ENCODE measurements around the gene MYO10. TPM values are rescaled to one million over a fixed set of nuclear protein-coding genes. Genes with fewer than 3 reads are reported as not detected.
"Not testable (repeated sequence)": the region's sequence is repeated elsewhere in the genome, so short reads cannot be mapped to it uniquely, and the experiment has no call there.

The MYO10 gene
- total and polyA plus RNA-seq, 4 experiments from 2014 or later, result 0.05 to 0.17 TPM; not detected in 2

DNA sequence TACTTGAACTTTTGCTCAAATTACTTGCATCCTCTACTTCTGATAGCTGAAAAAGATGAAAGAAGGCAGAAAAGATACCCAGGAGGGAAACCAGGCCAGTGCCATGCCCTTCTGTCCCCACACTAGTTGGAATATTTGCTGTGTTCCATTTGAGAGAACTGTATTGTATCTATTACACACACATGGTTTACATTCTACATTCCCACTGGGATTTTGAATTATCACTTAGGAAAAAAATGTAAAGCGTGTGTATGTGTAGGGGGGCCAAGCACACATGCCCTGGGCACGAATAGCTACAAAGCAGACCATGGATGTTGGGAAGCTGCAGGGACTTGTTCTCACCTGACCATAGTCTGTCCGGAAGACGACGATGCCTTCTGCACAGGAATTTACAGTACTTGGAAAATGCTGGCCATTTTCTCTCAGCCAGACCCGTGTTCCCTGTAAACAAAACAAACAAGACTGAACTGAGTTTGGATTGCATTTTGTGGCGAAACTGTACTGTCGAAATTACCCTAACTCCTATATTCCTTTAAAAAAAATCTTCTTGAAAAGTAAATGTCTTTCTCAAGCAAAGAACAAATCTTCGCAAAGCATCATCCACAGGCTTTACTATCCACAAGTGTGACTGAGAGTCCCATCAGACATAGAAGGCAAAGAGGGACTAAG, 58.7 kb downstream of the MYO10 start:
- H3K27ac ChIP-seq (ENCODE audit: low read depth, low read length), result no peak overlapping the region
- DNase-seq, result no peak
- no peaks in the 10 kb centered on the region for H3K4me1 ChIP-seq (ENCODE audit: insufficient read depth, low read length)
- intact Hi-C loops (cut with micrococcal nuclease), result no loop called here
- H3K27ac Mint-ChIP-seq, result no peak overlapping the region
- no peaks in the 10 kb centered on the region for H3K9me3 ChIP-seq (ENCODE audit: control insufficient read depth in 1 of 2, low read length in 2 of 2)
- ChIA-PET POLR2A (ENCODE audit: partially characterized antibody) (no interaction called here), CTCF (ENCODE audit: partially characterized antibody) (interaction anchor here (0.5 kb wide), 1 partner anchor 149 kb away, joined by 3 read pairs; no protein-coding TSS in a partner anchor)
- no peak overlapping the region for H3K4me3 Mint-ChIP-seq
- no peaks in the 10 kb centered on the region for H3K27me3 ChIP-seq (ENCODE audit: insufficient read depth, low read length)
- H3K4me3 ChIP-seq (ENCODE audit: low read length in 2 of 2), result no peak overlapping the region
- no peaks in the 10 kb centered on the region for H3K4me1 Mint-ChIP-seq
- H3K36me3 ChIP-seq (ENCODE audit: insufficient read depth, low read length), result no peaks in the 10 kb centered on the region
- peaks cover 0 to 9% (median 2%) of the 10 kb centered on the region in 8 donors for H3K9me3 Mint-ChIP-seq
- H3K27me3 Mint-ChIP-seq, result peaks cover 0 to 1% of the 10 kb centered on the region in 2 donors
- H3K36me3 Mint-ChIP-seq, result no peaks in the 10 kb centered on the region

DNA sequence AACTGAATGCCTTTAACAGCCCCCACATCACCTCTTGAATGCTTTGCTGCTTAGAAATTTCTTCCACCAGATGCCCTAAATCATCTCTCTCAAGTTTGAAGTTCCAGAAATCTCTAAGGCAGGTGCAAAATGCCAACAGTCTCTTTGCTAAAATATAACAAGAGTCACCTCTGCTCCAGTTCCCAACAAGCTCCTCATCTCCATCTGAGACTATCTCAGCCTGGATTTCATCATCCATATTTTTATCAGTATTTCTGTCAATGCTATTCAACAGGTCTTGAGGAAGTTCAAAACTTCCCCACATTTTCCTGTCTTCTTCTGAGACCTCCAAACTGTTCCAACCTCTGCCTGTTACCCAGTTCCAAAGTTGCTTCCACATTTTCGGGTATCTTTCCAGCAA, 61.7 kb downstream of the MYO10 start:
- H3K27ac Mint-ChIP-seq; H3K27ac ChIP-seq (ENCODE audit: low read depth, low read length); H3K4me1 ChIP-seq (ENCODE audit: insufficient read depth, low read length); DNase-seq; H3K4me3 Mint-ChIP-seq; H3K27me3 ChIP-seq (ENCODE audit: insufficient read depth, low read length); H3K4me1 Mint-ChIP-seq; H3K36me3 ChIP-seq (ENCODE audit: insufficient read depth, low read length); intact Hi-C loops (cut with micrococcal nuclease); H3K4me3 ChIP-seq (ENCODE audit: low read length in 2 of 2); H3K36me3 Mint-ChIP-seq; POLR2A ChIA-PET (ENCODE audit: partially characterized antibody); CTCF ChIA-PET (ENCODE audit: partially characterized antibody); H3K27me3 Mint-ChIP-seq; H3K9me3 ChIP-seq (ENCODE audit: control insufficient read depth in 1 of 2, low read length in 2 of 2): not testable (repeated sequence)
- H3K9me3 Mint-ChIP-seq, result peaks cover 0 to 11% (median 4%) of the 10 kb centered on the region in 8 donors

GRCh38 chr5:16871746-16872339, 64.2 kb downstream of the MYO10 start:
- no peak for DNase-seq
- Histone ChIP-seq H3K4me3 (ENCODE audit: low read length in 2 of 2) (no peak overlapping the region), H3K27me3 (ENCODE audit: insufficient read depth, low read length) (no peaks in the 10 kb centered on the region), H3K9me3 (ENCODE audit: control insufficient read depth in 1 of 2, low read length in 2 of 2) (no peaks in the 10 kb centered on the region), H3K27ac (ENCODE audit: low read depth, low read length) (no peak overlapping the region), H3K4me1 (ENCODE audit: insufficient read depth, low read length) (no peaks in the 10 kb centered on the region), H3K36me3 (ENCODE audit: insufficient read depth, low read length) (no peaks in the 10 kb centered on the region)
- no peaks in the 10 kb centered on the region for H3K4me1 Mint-ChIP-seq
- intact Hi-C loops (cut with micrococcal nuclease), result no loop called here
- H3K27me3 Mint-ChIP-seq, result no peaks in the 10 kb centered on the region
- ChIA-PET CTCF (ENCODE audit: partially characterized antibody) (no interaction called here), POLR2A (ENCODE audit: partially characterized antibody) (no interaction called here)
- H3K27ac Mint-ChIP-seq, result no peak overlapping the region
- no peaks in the 10 kb centered on the region for H3K36me3 Mint-ChIP-seq
- peaks cover 0 to 11% (median 4%) of the 10 kb centered on the region in 8 donors for H3K9me3 Mint-ChIP-seq
- H3K4me3 Mint-ChIP-seq, result no peak overlapping the region

- H3K27ac ChIP-seq (ENCODE audit: low read depth, low read length), result no peak overlapping the region
- POLR2A ChIA-PET (ENCODE audit: partially characterized antibody), result no interaction called here
- no peak for DNase-seq
- H3K27me3 ChIP-seq (ENCODE audit: insufficient read depth, low read length), result no peaks in the 10 kb centered on the region
- no peaks in the 10 kb centered on the region for H3K4me1 Mint-ChIP-seq
- no peaks in the 10 kb centered on the region for H3K27me3 Mint-ChIP-seq
- peaks cover 0 to 11% (median 4%) of the 10 kb centered on the region in 8 donors for H3K9me3 Mint-ChIP-seq
- no peaks in the 10 kb centered on the region for H3K9me3 ChIP-seq (ENCODE audit: control insufficient read depth in 1 of 2, low read length in 2 of 2)
- intact Hi-C loops (cut with micrococcal nuclease), result no loop called here
- no peak overlapping the region for H3K4me3 ChIP-seq (ENCODE audit: low read length in 2 of 2)
- H3K27ac Mint-ChIP-seq, result peak overlapping the region in 1 of 7 donors; percentile 17
- no peaks in the 10 kb centered on the region for H3K4me1 ChIP-seq (ENCODE audit: insufficient read depth, low read length)
- CTCF ChIA-PET (ENCODE audit: partially characterized antibody), result no interaction called here
- H3K4me3 Mint-ChIP-seq, result no peak overlapping the region
- no peaks in the 10 kb centered on the region for H3K36me3 ChIP-seq (ENCODE audit: insufficient read depth, low read length)
- no peaks in the 10 kb centered on the region for H3K36me3 Mint-ChIP-seq
These were observed 65.2 kb downstream of the MYO10 start for GRCh38 chr5:16870878-16871277.

DNA sequence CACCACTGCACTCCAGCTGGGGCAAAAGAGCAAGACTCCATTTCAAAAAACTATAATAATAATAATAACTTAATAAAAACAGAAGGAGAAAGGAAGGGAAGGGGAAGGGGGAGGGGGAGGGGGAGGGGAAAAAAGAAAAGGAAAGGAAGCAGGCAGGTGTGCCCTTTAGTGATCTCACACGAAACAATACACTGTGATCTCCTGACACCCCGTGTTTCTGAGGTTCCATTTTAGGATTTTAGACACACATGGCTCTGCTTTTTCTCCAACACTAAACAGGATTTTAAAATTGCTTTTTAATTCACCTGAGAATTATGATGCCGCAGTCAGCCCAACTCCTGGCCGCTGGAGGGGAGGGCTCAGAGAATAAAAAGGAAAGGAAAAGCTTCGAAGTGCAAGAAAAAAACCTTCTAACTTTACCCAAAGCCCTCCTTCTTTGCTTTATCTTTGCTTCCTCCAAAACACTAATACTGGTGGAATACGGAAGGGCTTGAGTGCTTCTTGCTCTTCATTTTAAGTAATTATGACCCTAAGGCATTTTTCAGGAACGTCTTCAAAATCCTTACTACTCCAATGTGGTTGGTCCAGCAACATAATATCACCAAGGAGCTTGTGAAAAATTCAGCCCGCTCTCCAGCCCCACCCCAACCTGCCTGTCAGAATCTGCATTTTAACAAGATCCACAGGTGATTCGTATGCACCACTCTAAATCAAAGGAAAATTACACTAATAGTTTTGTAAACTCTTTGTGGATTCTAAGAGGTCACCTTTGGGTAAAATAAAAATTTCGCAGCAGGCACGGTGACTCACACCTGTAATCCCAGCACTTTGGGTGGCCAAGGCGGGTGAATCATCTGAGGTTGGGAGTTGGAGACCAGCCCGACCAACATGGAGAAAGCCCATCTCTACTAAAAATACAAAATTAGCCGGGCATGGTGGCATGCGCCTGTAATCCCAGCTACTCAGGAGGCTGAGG, 66.0 kb downstream of the MYO10 start:
- H3K9me3 ChIP-seq (ENCODE audit: control insufficient read depth in 1 of 2, low read length in 2 of 2), result no peaks in the 10 kb centered on the region
- no peak overlapping the region for H3K27ac ChIP-seq (ENCODE audit: low read depth, low read length)
- DNase-seq, result no peak
- H3K36me3 ChIP-seq (ENCODE audit: insufficient read depth, low read length), result no peaks in the 10 kb centered on the region
- H3K4me1 Mint-ChIP-seq, result no peaks in the 10 kb centered on the region
- no peak overlapping the region for H3K4me3 Mint-ChIP-seq
- no peaks in the 10 kb centered on the region for H3K4me1 ChIP-seq (ENCODE audit: insufficient read depth, low read length)
- H3K27ac Mint-ChIP-seq, result no peak overlapping the region
- no peak overlapping the region for H3K4me3 ChIP-seq (ENCODE audit: low read length in 2 of 2)
- ChIA-PET CTCF (ENCODE audit: partially characterized antibody) (no interaction called here), POLR2A (ENCODE audit: partially characterized antibody) (no interaction called here)
- intact Hi-C loops (cut with micrococcal nuclease), result no loop called here
- peaks cover 0 to 11% (median 4%) of the 10 kb centered on the region in 8 donors for H3K9me3 Mint-ChIP-seq
- no peaks in the 10 kb centered on the region for H3K27me3 Mint-ChIP-seq
- no peaks in the 10 kb centered on the region for H3K27me3 ChIP-seq (ENCODE audit: insufficient read depth, low read length)
- no peaks in the 10 kb centered on the region for H3K36me3 Mint-ChIP-seq

DNA sequence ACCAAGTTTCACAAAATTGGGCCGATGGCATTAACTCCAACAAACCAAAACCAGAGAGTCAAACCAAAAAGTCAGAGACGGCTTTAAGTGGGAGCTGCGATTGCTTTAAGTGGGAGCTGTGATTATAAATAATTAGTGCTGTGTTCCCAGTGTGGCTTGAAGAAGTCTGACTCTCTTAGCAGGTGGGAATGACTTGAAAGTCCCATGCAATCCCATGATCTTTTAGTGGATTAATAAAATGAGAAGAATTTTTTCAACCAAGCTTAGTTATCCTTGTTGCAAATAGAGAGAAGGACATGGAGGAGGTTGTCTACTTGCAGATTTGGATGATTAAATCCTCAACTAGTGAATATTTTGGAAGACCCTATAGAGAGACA, 68.5 kb downstream of the MYO10 start:
- POLR2A ChIA-PET (ENCODE audit: partially characterized antibody), result no interaction called here
- no peaks in the 10 kb centered on the region for H3K27me3 ChIP-seq (ENCODE audit: insufficient read depth, low read length)

DNA sequence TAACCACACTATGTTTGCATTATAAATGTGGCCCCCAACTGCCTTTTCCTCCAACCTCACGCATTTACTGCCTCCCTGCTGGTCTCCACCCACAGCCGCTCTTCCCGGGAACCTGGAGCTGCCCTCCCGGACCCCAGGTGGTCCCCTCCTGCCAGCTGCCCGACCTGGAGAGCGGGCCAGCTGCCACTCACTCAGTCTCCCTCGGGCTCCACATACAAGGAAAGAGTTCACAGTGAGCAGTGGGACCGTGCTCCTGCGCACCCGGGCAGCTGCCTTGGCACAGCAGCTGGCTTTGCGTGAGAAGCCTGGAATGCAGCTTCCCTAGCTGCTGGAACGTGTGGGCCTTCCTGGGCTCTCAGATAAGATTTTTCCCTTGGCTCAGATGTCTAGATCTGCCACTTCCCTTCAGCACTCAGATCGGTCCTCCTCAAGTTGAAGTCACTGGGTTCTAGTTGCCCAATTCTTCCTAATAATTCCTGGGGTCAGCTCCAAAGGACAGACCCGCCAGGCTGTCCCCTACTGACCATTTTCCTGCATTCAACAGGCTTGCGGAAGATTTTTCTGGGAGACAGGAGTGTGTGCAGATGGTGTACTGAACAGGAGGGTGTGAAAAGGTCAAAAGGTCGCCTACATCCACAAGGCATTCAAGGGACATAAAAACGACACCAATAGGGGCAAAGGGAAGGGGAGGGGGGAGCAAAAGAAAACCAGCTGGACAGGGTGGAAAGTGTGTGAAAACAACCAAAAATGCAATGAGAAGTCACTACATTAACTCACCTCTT, 69.1 kb downstream of the MYO10 start:
- ChIA-PET CTCF (ENCODE audit: partially characterized antibody) (no interaction called here), POLR2A (ENCODE audit: partially characterized antibody) (no interaction called here)
- Mint-ChIP-seq H3K4me3 (no peak overlapping the region), H3K36me3 (no peaks in the 10 kb centered on the region), H3K4me1 (no peaks in the 10 kb centered on the region), H3K9me3 (peaks cover 0 to 5% (median under 1%) of the 10 kb centered on the region in 8 donors), H3K27ac (peak overlapping the region in 1 of 7 donors; percentile 80), H3K27me3 (no peaks in the 10 kb centered on the region)
- no peaks in the 10 kb centered on the region for H3K9me3 ChIP-seq (ENCODE audit: control insufficient read depth in 1 of 2, low read length in 2 of 2)
- H3K27me3 ChIP-seq (ENCODE audit: insufficient read depth, low read length), result no peaks in the 10 kb centered on the region
- no peak overlapping the region for H3K4me3 ChIP-seq (ENCODE audit: low read length in 2 of 2)
- no peaks in the 10 kb centered on the region for H3K36me3 ChIP-seq (ENCODE audit: insufficient read depth, low read length)
- intact Hi-C loops (cut with micrococcal nuclease), result no loop called here
- no peak overlapping the region for H3K27ac ChIP-seq (ENCODE audit: low read depth, low read length)
- H3K4me1 ChIP-seq (ENCODE audit: insufficient read depth, low read length), result no peaks in the 10 kb centered on the region
- no peak for DNase-seq

More for the DNA sequence above, 68.5 kb downstream of the MYO10 start:
- no peak for DNase-seq
- H3K27ac ChIP-seq (ENCODE audit: low read depth, low read length), result no peak overlapping the region
- no peak overlapping the region for H3K4me3 ChIP-seq (ENCODE audit: low read length in 2 of 2)
- intact Hi-C loops (cut with micrococcal nuclease), result no loop called here
- H3K27ac Mint-ChIP-seq, result no peak overlapping the region
- H3K4me1 Mint-ChIP-seq, result no peaks in the 10 kb centered on the region
- H3K9me3 Mint-ChIP-seq, result peaks cover 0 to 10% (median 2%) of the 10 kb centered on the region in 8 donors
- H3K36me3 ChIP-seq (ENCODE audit: insufficient read depth, low read length), result no peaks in the 10 kb centered on the region
- no peaks in the 10 kb centered on the region for H3K27me3 Mint-ChIP-seq
- H3K4me3 Mint-ChIP-seq, result no peak overlapping the region
- no peaks in the 10 kb centered on the region for H3K4me1 ChIP-seq (ENCODE audit: insufficient read depth, low read length)
- H3K9me3 ChIP-seq (ENCODE audit: control insufficient read depth in 1 of 2, low read length in 2 of 2), result no peaks in the 10 kb centered on the region
- CTCF ChIA-PET (ENCODE audit: partially characterized antibody), result no interaction called here
- H3K36me3 Mint-ChIP-seq, result no peaks in the 10 kb centered on the region

Measured in CD4-positive, alpha-beta memory T cell (primary cell).